Measurements from ENCODE around the gene NRG3. TPM values are rescaled to one million over a fixed set of nuclear protein-coding genes. Genes with fewer than 3 reads are reported as not detected.

Gene NRG3
- total RNA-seq, 1 experiment from 2014 or later = 0.08 TPM

DNA sequence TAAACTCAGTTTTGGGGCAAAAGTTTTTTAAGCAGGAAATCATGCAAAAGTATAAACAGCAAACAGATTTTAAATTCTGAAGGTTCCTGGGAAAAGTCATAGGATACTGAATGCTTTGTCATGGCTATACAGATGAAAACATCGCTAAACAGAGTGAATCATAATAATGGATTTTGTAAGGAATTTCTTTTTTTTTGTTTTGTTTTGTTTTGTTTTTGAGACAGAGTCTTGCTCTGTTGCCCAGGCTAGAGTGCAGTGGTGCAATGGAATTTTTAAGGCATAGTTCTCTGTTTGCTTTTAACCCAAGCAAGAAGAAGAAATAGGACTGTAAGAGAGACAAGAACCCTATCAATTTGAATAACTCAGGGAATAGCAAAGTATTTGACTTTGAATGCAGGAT, 285.3 kb downstream of the NRG3 start:
- POLR2A ChIA-PET = no interaction called here
- no peaks in the 10 kb centered on the region for H3K36me3 ChIP-seq (ENCODE audit: control insufficient read depth, insufficient read depth, low read length)
- in situ Hi-C loops (cut with HindIII; ENCODE audit: low pct_unique_long_range_greater_than_20kb, low sequenced_read_pairs) (no loop called here), intact Hi-C loops (cut with micrococcal nuclease; ENCODE audit: unreplicated experiment) (no loop called here)
- DNase-seq (ENCODE audit: low read depth, low spot score) = no peak
- no peak overlapping the region for H3K27ac ChIP-seq (ENCODE audit: low read length)
- ATAC-seq = no peak
- no TSS peak for BruUV-seq (replicated peaks)
- H3K4me1 ChIP-seq (ENCODE audit: control insufficient read depth, insufficient read depth, low read length) = no peaks in the 10 kb centered on the region
- H3K4me3 ChIP-seq (ENCODE audit: low read depth in 2 of 2, low read length in 2 of 2) = no peak overlapping the region
- no peak for TF ChIP-seq POLR2AphosphoS5 (IDR thresholded peaks at IDR 0.05; ENCODE audit: low read depth, low read length)
- no peak for TF ChIP-seq TCF7L2 (IDR thresholded peaks at IDR 0.05; ENCODE audit: low read depth, low read length)
- no peak for TF ChIP-seq SIN3A (IDR thresholded peaks at IDR 0.05; ENCODE audit: borderline replicate concordance, insufficient read depth, low read depth, low read length)
- TF ChIP-seq REST (IDR thresholded peaks at IDR 0.05; ENCODE audit: insufficient read depth in 1 of 2, low read depth in 2 of 2, low read length in 1 of 2) = no peak
- TF ChIP-seq, protein P1, sequence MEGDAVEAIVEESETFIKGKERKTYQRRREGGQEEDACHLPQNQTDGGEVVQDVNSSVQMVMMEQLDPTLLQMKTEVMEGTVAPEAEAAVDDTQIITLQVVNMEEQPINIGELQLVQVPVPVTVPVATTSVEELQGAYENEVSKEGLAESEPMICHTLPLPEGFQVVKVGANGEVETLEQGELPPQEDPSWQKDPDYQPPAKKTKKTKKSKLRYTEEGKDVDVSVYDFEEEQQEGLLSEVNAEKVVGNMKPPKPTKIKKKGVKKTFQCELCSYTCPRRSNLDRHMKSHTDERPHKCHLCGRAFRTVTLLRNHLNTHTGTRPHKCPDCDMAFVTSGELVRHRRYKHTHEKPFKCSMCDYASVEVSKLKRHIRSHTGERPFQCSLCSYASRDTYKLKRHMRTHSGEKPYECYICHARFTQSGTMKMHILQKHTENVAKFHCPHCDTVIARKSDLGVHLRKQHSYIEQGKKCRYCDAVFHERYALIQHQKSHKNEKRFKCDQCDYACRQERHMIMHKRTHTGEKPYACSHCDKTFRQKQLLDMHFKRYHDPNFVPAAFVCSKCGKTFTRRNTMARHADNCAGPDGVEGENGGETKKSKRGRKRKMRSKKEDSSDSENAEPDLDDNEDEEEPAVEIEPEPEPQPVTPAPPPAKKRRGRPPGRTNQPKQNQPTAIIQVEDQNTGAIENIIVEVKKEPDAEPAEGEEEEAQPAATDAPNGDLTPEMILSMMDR (IDR thresholded peaks at IDR 0.05) = no peak
- CTCF ChIA-PET = no interaction called here
- H3K27me3 ChIP-seq (ENCODE audit: control insufficient read depth, insufficient read depth, low read length) = no peaks in the 10 kb centered on the region
- H3K9me3 ChIP-seq (ENCODE audit: control insufficient read depth, insufficient read depth, low read depth, low read length) = no peaks in the 10 kb centered on the region; the same call in 1 of the 2 replicates

DNA sequence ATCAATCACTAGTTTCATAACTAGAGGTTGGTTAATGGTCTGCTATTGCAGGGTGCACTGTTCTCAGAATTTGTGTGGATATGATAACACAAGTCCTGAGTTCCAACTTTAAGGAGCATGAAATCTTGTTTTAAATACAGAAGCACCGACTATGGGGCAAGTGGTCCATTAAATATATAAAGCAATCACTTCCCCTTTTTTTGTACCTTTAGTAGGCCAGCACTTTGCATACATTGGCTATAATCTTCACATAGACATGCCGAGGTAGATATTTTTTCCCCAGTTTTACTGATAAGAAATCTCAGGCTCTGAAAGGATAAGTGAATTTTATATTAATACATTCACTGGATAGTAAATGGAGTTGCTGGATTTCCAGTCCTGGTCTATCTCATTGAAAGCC, 286.3 kb downstream of the NRG3 start:
- no peaks in the 10 kb centered on the region for H3K36me3 ChIP-seq (ENCODE audit: control insufficient read depth, insufficient read depth, low read length)
- no TSS peak for BruUV-seq (replicated peaks)
- no peaks in the 10 kb centered on the region for H3K27me3 ChIP-seq (ENCODE audit: control insufficient read depth, insufficient read depth, low read length)
- ChIA-PET POLR2A (no interaction called here), CTCF (no interaction called here)
- no peaks in the 10 kb centered on the region for H3K4me1 ChIP-seq (ENCODE audit: control insufficient read depth, insufficient read depth, low read length)
- TF ChIP-seq POLR2AphosphoS5 (IDR thresholded peaks at IDR 0.05; ENCODE audit: low read depth, low read length) = no peak
- in situ Hi-C loops (cut with HindIII; ENCODE audit: low pct_unique_long_range_greater_than_20kb, low sequenced_read_pairs) = no loop called here
- H3K4me3 ChIP-seq (ENCODE audit: low read depth in 2 of 2, low read length in 2 of 2) = no peak overlapping the region
- no peaks in the 10 kb centered on the region; the same call in 1 of the 2 replicates for H3K9me3 ChIP-seq (ENCODE audit: control insufficient read depth, insufficient read depth, low read depth, low read length)
- intact Hi-C loops (cut with micrococcal nuclease; ENCODE audit: unreplicated experiment) = no loop called here
- no peak for DNase-seq (ENCODE audit: low read depth, low spot score)
- ATAC-seq = no peak
- H3K27ac ChIP-seq (ENCODE audit: low read length) = no peak overlapping the region

DNA sequence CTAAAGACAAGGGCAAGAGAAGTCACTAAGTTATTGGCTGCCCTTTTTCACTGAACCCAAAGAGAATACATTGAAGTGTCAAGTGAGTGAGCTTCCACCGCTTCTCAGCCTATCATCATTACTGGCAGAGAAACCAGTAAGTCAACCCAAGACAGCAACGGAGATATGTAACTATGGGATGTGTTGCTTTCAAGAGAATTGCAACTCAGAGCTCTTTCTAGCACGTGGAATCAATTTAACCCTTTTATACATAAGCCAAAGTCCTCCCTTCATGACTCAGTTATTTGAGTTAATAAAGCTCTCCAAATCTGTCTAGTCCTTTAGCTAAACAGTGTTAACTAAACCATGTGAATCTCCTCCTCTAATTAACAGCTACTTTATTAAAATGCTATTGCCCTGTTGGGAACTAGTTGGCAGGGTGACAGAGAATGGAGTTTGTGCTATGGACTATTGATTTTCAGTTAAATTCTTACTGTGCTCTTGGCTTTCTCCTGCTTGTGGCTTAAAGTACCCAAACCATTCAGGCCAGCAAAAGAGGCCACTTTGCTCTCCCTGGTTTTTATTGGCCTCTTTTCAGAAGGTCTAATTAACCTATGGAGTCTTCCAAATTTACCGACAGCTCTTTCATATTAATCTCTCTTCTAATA, 287.7 kb downstream of the NRG3 start:
- ATAC-seq (no peak), DNase-seq (ENCODE audit: low read depth, low spot score) (no peak)
- in situ Hi-C loops (cut with HindIII; ENCODE audit: low pct_unique_long_range_greater_than_20kb, low sequenced_read_pairs) = no loop called here
- Histone ChIP-seq H3K27me3 (ENCODE audit: control insufficient read depth, insufficient read depth, low read length) (no peaks in the 10 kb centered on the region), H3K36me3 (ENCODE audit: control insufficient read depth, insufficient read depth, low read length) (no peaks in the 10 kb centered on the region), H3K4me1 (ENCODE audit: control insufficient read depth, insufficient read depth, low read length) (no peaks in the 10 kb centered on the region), H3K9me3 (ENCODE audit: control insufficient read depth, insufficient read depth, low read depth, low read length) (peaks cover 4% of the 10 kb centered on the region; the same call in 1 of the 2 replicates), H3K4me3 (ENCODE audit: low read depth in 2 of 2, low read length in 2 of 2) (no peak overlapping the region), H3K27ac (ENCODE audit: low read length) (no peak overlapping the region)
- POLR2A ChIA-PET = no interaction called here
- no TSS peak for BruUV-seq (replicated peaks)
- CTCF ChIA-PET = no interaction called here
- intact Hi-C loops (cut with micrococcal nuclease; ENCODE audit: unreplicated experiment) = no loop called here
- TF ChIP-seq SIN3A (IDR thresholded peaks at IDR 0.05; ENCODE audit: borderline replicate concordance, insufficient read depth, low read depth, low read length) = no peak

All from Panc1 (cell line).